Fibroblast of skin of right biceps (primary cell): ENCODE results near the gene CALCR.
"Not testable (repeated sequence)": the region's sequence is repeated elsewhere in the genome, so short reads cannot be mapped to it uniquely, and the experiment has no call there.

Experiments used
- DNase-seq: peaks from one replicate; pipeline ENCODE4 v3.0.0-alpha.2; 2013

Gene CALCR

GRCh38 chr7:93559639-93560491 lies 14.7 kb downstream of the CALCR start:
- no peak for DNase-seq

- DNase-seq: peak; percentile 6
These were observed 15.6 kb downstream of the CALCR start for GRCh38 chr7:93558705-93559614.

- DNase-seq: no peak
These were observed 22.6 kb downstream of the CALCR start for GRCh38 chr7:93551931-93552330.

GRCh38 chr7:93551063-93551895 lies 23.2 kb downstream of the CALCR start:
- DNase-seq: peak; percentile 42

- no peak for DNase-seq
These were observed 26.8 kb downstream of the CALCR start for GRCh38 chr7:93547716-93548115.

- no peak for DNase-seq
These were observed 29.8 kb downstream of the CALCR start for GRCh38 chr7:93544691-93545090.

- DNase-seq: no peak
These were observed 36.5 kb downstream of the CALCR start for GRCh38 chr7:93538061-93538460.

GRCh38 chr7:93535616-93536015 lies 38.9 kb downstream of the CALCR start:
- no peak for DNase-seq

- DNase-seq: no peak
These were observed 43.8 kb downstream of the CALCR start for GRCh38 chr7:93530701-93531100.

GRCh38 chr7:93516834-93517233 lies 57.7 kb downstream of the CALCR start:
- no peak for DNase-seq

- DNase-seq: no peak
These were observed 59.4 kb downstream of the CALCR start for GRCh38 chr7:93515144-93515543.

GRCh38 chr7:93509303-93509702 lies 65.2 kb downstream of the CALCR start:
- DNase-seq: no peak

GRCh38 chr7:93503088-93503487 lies 71.4 kb downstream of the CALCR start:
- no peak for DNase-seq

- DNase-seq: not testable (repeated sequence)
These were observed 82.7 kb downstream of the CALCR start for GRCh38 chr7:93491860-93492259.

GRCh38 chr7:93476491-93477344 lies 97.8 kb downstream of the CALCR start:
- DNase-seq: no peak

GRCh38 chr7:93475811-93476210 lies 98.7 kb downstream of the CALCR start:
- no peak for DNase-seq

- no peak for DNase-seq
These were observed 103.1 kb downstream of the CALCR start for GRCh38 chr7:93471456-93471855.

- DNase-seq: no peak
These were observed 110.8 kb downstream of the CALCR start for GRCh38 chr7:93463764-93464163.

GRCh38 chr7:93461350-93461749 lies 113.2 kb downstream of the CALCR start:
- peak; percentile 0 for DNase-seq

- no peak for DNase-seq
These were observed 121.3 kb downstream of the CALCR start for GRCh38 chr7:93453262-93453661.

GRCh38 chr7:93448176-93448575 lies 126.3 kb downstream of the CALCR start:
- no peak for DNase-seq

GRCh38 chr7:93447509-93447908 lies 127.0 kb downstream of the CALCR start:
- no peak for DNase-seq
